ENCODE data around the gene FANCC.

GRCh38 chr9:95077766-95078370, 239.6 kb downstream of the FANCC start:
- TF ChIP-seq, protein P1, sequence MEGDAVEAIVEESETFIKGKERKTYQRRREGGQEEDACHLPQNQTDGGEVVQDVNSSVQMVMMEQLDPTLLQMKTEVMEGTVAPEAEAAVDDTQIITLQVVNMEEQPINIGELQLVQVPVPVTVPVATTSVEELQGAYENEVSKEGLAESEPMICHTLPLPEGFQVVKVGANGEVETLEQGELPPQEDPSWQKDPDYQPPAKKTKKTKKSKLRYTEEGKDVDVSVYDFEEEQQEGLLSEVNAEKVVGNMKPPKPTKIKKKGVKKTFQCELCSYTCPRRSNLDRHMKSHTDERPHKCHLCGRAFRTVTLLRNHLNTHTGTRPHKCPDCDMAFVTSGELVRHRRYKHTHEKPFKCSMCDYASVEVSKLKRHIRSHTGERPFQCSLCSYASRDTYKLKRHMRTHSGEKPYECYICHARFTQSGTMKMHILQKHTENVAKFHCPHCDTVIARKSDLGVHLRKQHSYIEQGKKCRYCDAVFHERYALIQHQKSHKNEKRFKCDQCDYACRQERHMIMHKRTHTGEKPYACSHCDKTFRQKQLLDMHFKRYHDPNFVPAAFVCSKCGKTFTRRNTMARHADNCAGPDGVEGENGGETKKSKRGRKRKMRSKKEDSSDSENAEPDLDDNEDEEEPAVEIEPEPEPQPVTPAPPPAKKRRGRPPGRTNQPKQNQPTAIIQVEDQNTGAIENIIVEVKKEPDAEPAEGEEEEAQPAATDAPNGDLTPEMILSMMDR (conservative IDR thresholded peaks at IDR 0.05 in 1 of 2, IDR thresholded peaks at IDR 0.05 in 1 of 2; ENCODE audit: low read depth in 1 of 2, low read length in 2 of 2), result no peak
- no peak for TF ChIP-seq EZH2 (IDR thresholded peaks at IDR 0.05; ENCODE audit: low read length, missing control alignments)
